SK-N-SH (cell line): Measurements from ENCODE around the gene SH2B3. TPM values are rescaled to one million over a fixed set of nuclear protein-coding genes. Genes with fewer than 3 reads are reported as not detected.
A peak's percentile ranks its signal among the peaks of the same experiment; 100 is the strongest.
"Not testable (repeated sequence)": the region's sequence is repeated elsewhere in the genome, so short reads cannot be mapped to it uniquely, and the experiment has no call there.

Source experiments
- CTCF ChIA-PET: fragments of 300-600, 350-600 bp; formaldehyde crosslinking; extraction: SDS; loops from one replicate; lab custom pipeline; 2021; lab: Yijun Ruan, JAX
- POLR2A ChIA-PET: fragments of 350-600 bp; sonication (Branson Sonifier 250); formaldehyde crosslinking; extraction: SDS; loops from one replicate; lab custom pipeline; 2020; ENCODE audit warnings: antibody characterized with exemption, inconsistent platforms; lab: Yijun Ruan, JAX
- DNase-seq: peaks from one replicate; pipeline ENCODE4 v3.0.0; 2012
- H2AFZ ChIP-seq: fragments of 200-600 bp; sonication (generic); 2 replicates; pipeline ENCODE4 v1.8.1; 2016; ENCODE audit warnings: antibody characterized with exemption, mild to moderate bottlenecking, low read depth
- H3F3A ChIP-seq: fragments of 200-600 bp; sonication (generic); replicated peaks from 2 replicates; pipeline ENCODE3; 2016; ENCODE audit warnings: antibody characterized with exemption, mild to moderate bottlenecking; ENCODE audit not compliant: insufficient read depth
- H3K27ac ChIP-seq, 2 experiments: fragments of 200-500 bp in 1 of 2; fragments of 200-600 bp in 1 of 2; sonication (Bioruptor generic) in 1 of 2; sonication (generic), shearing (Covaris generic) in 1 of 2; 2 replicates each; pipeline versions ENCODE4 v1.5.1 to v1.6.1; 2014 to 2016; ENCODE audit warnings: low read depth in 2 of 2, inconsistent platforms in 1 of 2, low read length in 1 of 2, mild to moderate bottlenecking in 1 of 2, mixed read lengths in 1 of 2
- H3K27me3 ChIP-seq: fragments of 200-600 bp; sonication (generic), shearing (Covaris generic); 2 replicates; pipeline ENCODE4 v1.6.1; 2016; ENCODE audit warnings: mixed run types; ENCODE audit not compliant: insufficient read depth
- H3K36me3 ChIP-seq, 2 experiments: fragments of 200-500 bp in 1 of 2; fragments of 200-600 bp in 1 of 2; sonication (Bioruptor generic) in 1 of 2; sonication (generic) in 1 of 2; replicated peaks in 1 of 2; 2 replicates each; pipeline versions ENCODE3 to v1.5.1; 2014 to 2016; ENCODE audit warnings: low read length in 1 of 2, mild to moderate bottlenecking in 1 of 2; ENCODE audit not compliant: insufficient read depth in 2 of 2, control insufficient read depth in 1 of 2
- H3K4me1 ChIP-seq, 2 experiments: fragments of 200-500 bp in 1 of 2; fragments of 200-600 bp in 1 of 2; sonication (Bioruptor generic) in 1 of 2; sonication (generic), shearing (Covaris generic) in 1 of 2; 2 replicates each; pipeline versions ENCODE4 v1.5.1 to v1.6.1; 2014 to 2016; ENCODE audit warnings: low read depth in 1 of 2, low read length in 1 of 2, mixed run types in 1 of 2; ENCODE audit not compliant: insufficient read depth in 2 of 2, control insufficient read depth in 1 of 2
- H3K4me2 ChIP-seq: fragments of 200-600 bp; sonication (generic), shearing (Covaris generic); 2 replicates; pipeline ENCODE4 v1.6.1; 2017; ENCODE audit warnings: mixed run types
- H3K4me3 ChIP-seq, 2 experiments: fragments of 200-500 bp in 1 of 2; fragments of 200-600 bp in 1 of 2; sonication (Bioruptor generic) in 1 of 2; sonication (generic), shearing (Covaris generic) in 1 of 2; 2 replicates each; pipeline versions ENCODE4 v1.5.1 to v1.8.1; 2014 to 2016; ENCODE audit warnings: low read depth in 2 of 2, inconsistent platforms in 1 of 2, low read length in 1 of 2, mild to moderate bottlenecking in 1 of 2, mixed read lengths in 1 of 2, moderate library complexity in 1 of 2
- H3K79me2 ChIP-seq: fragments of 200-600 bp; sonication (generic); 2 replicates; pipeline ENCODE4 v1.8.1; 2017; ENCODE audit warnings: mild to moderate bottlenecking; ENCODE audit not compliant: insufficient read depth
- H3K9ac ChIP-seq: fragments of 200-600 bp; sonication (generic); 2 replicates; pipeline ENCODE4 v1.6.1; 2017; ENCODE audit warnings: mixed run types
- H3K9me2 ChIP-seq: fragments of 200-600 bp; sonication (generic); 2 replicates; pipeline ENCODE4 v1.6.1; 2017; ENCODE audit warnings: mixed run types
- H3K9me3 ChIP-seq: fragments of 200-600 bp; sonication (generic); 2 replicates; pipeline ENCODE4 v1.6.1; 2017; ENCODE audit warnings: mixed run types, mild to moderate bottlenecking, moderate library complexity
- H4K20me1 ChIP-seq: fragments of 200-600 bp; sonication (generic); 2 replicates; pipeline ENCODE4 v1.6.1; 2017; ENCODE audit warnings: mild to moderate bottlenecking, mixed run types; ENCODE audit not compliant: insufficient read depth
- CHD2 ChIP-seq: fragments of 150-350 bp; IDR thresholded peaks from 2 replicates; pipeline ENCODE4 v1.6.1; 2018; ENCODE audit warnings: low read length; ENCODE audit not compliant: partially characterized antibody
- EP300 ChIP-seq, 2 experiments: IDR thresholded peaks; 2 replicates each; pipeline versions ENCODE4 v1.4.0 to v1.6.1; 2012; ENCODE audit warnings: borderline replicate concordance in 1 of 2, low read depth in 1 of 2, low read length in 1 of 2
- EZH2phosphoT487 ChIP-seq: fragments of 200-600 bp; sonication (generic); IDR thresholded peaks from 2 replicates; pipeline ENCODE4 v1.6.1; 2017; ENCODE audit warnings: low read depth, mixed run types, mild to moderate bottlenecking, antibody characterized with exemption, moderate library complexity, borderline replicate concordance
- FOSL2 ChIP-seq: IDR thresholded peaks from 2 replicates; pipeline ENCODE4 v1.4.0; 2012; ENCODE audit warnings: low read depth, mild to moderate bottlenecking, moderate library complexity, borderline replicate concordance
- FOXJ3 ChIP-seq: sonication (generic); formaldehyde crosslinking; IDR thresholded peaks from 2 replicates; pipeline ENCODE4 v1.5.1; 2020; ENCODE audit warnings: mild to moderate bottlenecking, missing genetic modification reagents
- FOXM1 ChIP-seq: IDR thresholded peaks from 2 replicates; pipeline ENCODE4 v1.4.0; 2012; ENCODE audit warnings: low read depth, mild to moderate bottlenecking
- GABPA ChIP-seq: IDR thresholded peaks from 2 replicates; pipeline ENCODE4 v1.4.0; 2012; ENCODE audit warnings: low read depth, mild to moderate bottlenecking
- GATA2 ChIP-seq: sonication (generic); formaldehyde crosslinking; IDR thresholded peaks from 2 replicates; pipeline ENCODE4 v1.5.0; 2020; ENCODE audit warnings: mild to moderate bottlenecking, missing genetic modification reagents
- IRF3 ChIP-seq: fragments of 150-350 bp; IDR thresholded peaks from 2 replicates; pipeline ENCODE4 v1.6.1; 2016; ENCODE audit warnings: mild to moderate bottlenecking, low read depth, low read length
- JUND ChIP-seq: IDR thresholded peaks from 2 replicates; pipeline ENCODE4 v1.4.0; 2012
- MXI1 ChIP-seq: IDR thresholded peaks from 2 replicates; pipeline ENCODE4 v1.6.1; 2012; ENCODE audit warnings: mild to moderate bottlenecking, low read depth, low read length, improper control_type of control experiment
- NFIC ChIP-seq: IDR thresholded peaks from 2 replicates; pipeline ENCODE4 v1.4.0; 2012; ENCODE audit warnings: borderline replicate concordance
- RAD21 ChIP-seq: IDR thresholded peaks from 2 replicates; pipeline ENCODE4 v1.6.1; 2012; ENCODE audit warnings: mild to moderate bottlenecking, low read length
- RXRA ChIP-seq: IDR thresholded peaks from 2 replicates; pipeline ENCODE4 v1.4.0; 2012; ENCODE audit warnings: low read depth, mild to moderate bottlenecking, borderline replicate concordance
- SIN3A ChIP-seq: IDR thresholded peaks from 2 replicates; pipeline ENCODE4 v1.6.1; 2012; ENCODE audit warnings: low read depth, mild to moderate bottlenecking, low read length, moderate library complexity, borderline replicate concordance
- TEAD4 ChIP-seq: IDR thresholded peaks from 2 replicates; pipeline ENCODE4 v1.4.0; 2012; ENCODE audit warnings: mild to moderate bottlenecking, borderline replicate concordance; ENCODE audit not compliant: insufficient read depth
- USF2 ChIP-seq: fragments of 150-350 bp; IDR thresholded peaks from 2 replicates; pipeline ENCODE4 v1.6.1; 2017; ENCODE audit warnings: antibody characterized with exemption, low read length, low read depth, borderline replicate concordance
- WGBS: methylation state at CpG from one replicate; pipeline ENCODE4 v1.1.6; 2017; ENCODE audit warnings: low lambda C conversion rate; 5-methylcytosine and 5-hydroxymethylcytosine counted together
- polyA plus RNA-seq, 3 experiments: library from polyadenylated mRNA; depleted of rRNA; stranded (reverse); fragments of >200 nt; gene quantifications; 2 replicates each; pipeline ENCODE4 v1.2.3, GENCODE V29; 2012

The SH2B3 gene
- polyA plus RNA-seq, 1 of the 3 experiments (the other 2 are of a cell fraction), result 15.6 TPM

- H3K9me3 ChIP-seq, result no peaks in the 10 kb centered on the region
- H2AFZ ChIP-seq, result no peak overlapping the region
- no peak for DNase-seq
- WGBS, result 90% methylated on average over 5 of the region's 6 CpGs
- no peak overlapping the region for H3K9ac ChIP-seq
- peaks cover 20% of the 10 kb centered on the region for H3F3A ChIP-seq
- H4K20me1 ChIP-seq, result no peaks in the 10 kb centered on the region
- CTCF ChIA-PET, result interaction anchor here (0.6 to 19.6 kb wide), 3 partner anchors 50 to 88 kb away, joined by 3 to 618 read pairs (median 3); no protein-coding TSS in a partner anchor
- no peak overlapping the region for H3K4me2 ChIP-seq
- TF ChIP-seq GATA2 (CRISPR knock-in tag) (no peak), RAD21 (no peak), TEAD4 (no peak), GABPA (no peak), RXRA (no peak), FOXM1 (no peak)
- no peak overlapping the region for H3K27ac ChIP-seq
- peaks cover 2 to 7% of the 10 kb centered on the region in 2 experiments; a peak in 3 of 4 replicates for H3K4me1 ChIP-seq
- peaks cover 4% of the 10 kb centered on the region for H3K79me2 ChIP-seq
- H3K27me3 ChIP-seq, result no peaks in the 10 kb centered on the region
- POLR2A ChIA-PET, result no interaction called here
- no peaks in the 10 kb centered on the region for H3K36me3 ChIP-seq
- no peak overlapping the region for H3K4me3 ChIP-seq
- no peaks in the 10 kb centered on the region for H3K9me2 ChIP-seq
Observed at GRCh38 chr12:111401167-111401605, 4.5 kb upstream of the SH2B3 start.

- H3K9ac ChIP-seq, H3K36me3 ChIP-seq, H3K9me2 ChIP-seq, H2AFZ ChIP-seq, H3K4me2 ChIP-seq, POLR2A ChIA-PET, DNase-seq, H3K27ac ChIP-seq, H4K20me1 ChIP-seq, H3K27me3 ChIP-seq, H3K9me3 ChIP-seq, H3K4me3 ChIP-seq: not testable (repeated sequence)
- 95% methylated on average over 9 of the region's 9 CpGs for WGBS
- CTCF ChIA-PET, result interaction anchor here (2.1 to 19.6 kb wide), 2 partner anchors 48 to 127 kb away, joined by 6 to 618 read pairs; no protein-coding TSS in a partner anchor
- Histone ChIP-seq H3F3A (peaks cover 15% of the 10 kb centered on the region), H3K4me1 (peaks cover 7 to 12% of the 10 kb centered on the region in 2 experiments; a peak in 3 of 4 replicates), H3K79me2 (peaks cover 17% of the 10 kb centered on the region)
Observed at GRCh38 chr12:111402490-111402824, 3.3 kb upstream of the SH2B3 start.

- peaks cover 24 to 29% of the 10 kb centered on the region in 2 experiments; a peak in 3 of 4 replicates for H3K4me1 ChIP-seq
- H3K27ac ChIP-seq, result no peak overlapping the region; a peak in 1 of 4 replicates
- no peaks in the 10 kb centered on the region for H3K9me2 ChIP-seq
- H4K20me1 ChIP-seq, result 0 out of 2 replicates have a peak, but pooled peaks cover 3% of the 10 kb centered on the region
- H3K4me2 ChIP-seq, result peak overlapping the region; percentile 72
- no peaks in the 10 kb centered on the region for H3K36me3 ChIP-seq
- TF ChIP-seq USF2 (no peak), GATA2 (CRISPR knock-in tag) (no peak), GABPA (no peak), IRF3 (no peak), FOXJ3 (CRISPR knock-in tag) (no peak), JUND (no peak), EP300 (IDR thresholded peaks at IDR 0.05; ENCODE audit: borderline replicate concordance in 1 of 2, low read depth in 1 of 2, low read length in 1 of 2) (no peak), MXI1 (no peak), FOSL2 (no peak), SIN3A (no peak), NFIC (no peak), EZH2phosphoT487 (no peak), RAD21 (no peak), CHD2 (no peak)
- H3K9me3 ChIP-seq, result no peaks in the 10 kb centered on the region
- peaks cover 38% of the 10 kb centered on the region for H3K79me2 ChIP-seq
- whole genome bisulfite sequencing, result 57% methylated on average over 15 of the region's 21 CpGs
- CTCF ChIA-PET, result interaction anchor here (0.6 to 19.6 kb wide), 9 partner anchors 8 to 350 kb away, joined by 3 to 618 read pairs (median 4); no protein-coding TSS in a partner anchor
- peak overlapping the region; percentile 92 for H3K4me3 ChIP-seq
- DNase-seq, result peak; percentile 51
- H3K27me3 ChIP-seq, result no peaks in the 10 kb centered on the region
- peaks cover 22% of the 10 kb centered on the region for H3F3A ChIP-seq
- POLR2A ChIA-PET, result no interaction called here
- no peak overlapping the region; the same call in 1 of the 2 replicates for H3K9ac ChIP-seq
- H2AFZ ChIP-seq, result peak overlapping the region; percentile 88; the same call in 1 of the 2 replicates
Observed at GRCh38 chr12:111404362-111405148, 1.2 kb upstream of the SH2B3 start.
